GM12872 (cell line): ENCODE results near the gene AIRE.

Experiments used
- TF ChIP-seq, protein P1 (sequence below): IDR thresholded peaks from 3 replicates; pipeline ENCODE4 v1.5.1; 2011; ENCODE audit warnings: low read depth, mild to moderate bottlenecking, low read length, moderate library complexity; ENCODE audit not compliant: insufficient read depth

The AIRE gene

DNA sequence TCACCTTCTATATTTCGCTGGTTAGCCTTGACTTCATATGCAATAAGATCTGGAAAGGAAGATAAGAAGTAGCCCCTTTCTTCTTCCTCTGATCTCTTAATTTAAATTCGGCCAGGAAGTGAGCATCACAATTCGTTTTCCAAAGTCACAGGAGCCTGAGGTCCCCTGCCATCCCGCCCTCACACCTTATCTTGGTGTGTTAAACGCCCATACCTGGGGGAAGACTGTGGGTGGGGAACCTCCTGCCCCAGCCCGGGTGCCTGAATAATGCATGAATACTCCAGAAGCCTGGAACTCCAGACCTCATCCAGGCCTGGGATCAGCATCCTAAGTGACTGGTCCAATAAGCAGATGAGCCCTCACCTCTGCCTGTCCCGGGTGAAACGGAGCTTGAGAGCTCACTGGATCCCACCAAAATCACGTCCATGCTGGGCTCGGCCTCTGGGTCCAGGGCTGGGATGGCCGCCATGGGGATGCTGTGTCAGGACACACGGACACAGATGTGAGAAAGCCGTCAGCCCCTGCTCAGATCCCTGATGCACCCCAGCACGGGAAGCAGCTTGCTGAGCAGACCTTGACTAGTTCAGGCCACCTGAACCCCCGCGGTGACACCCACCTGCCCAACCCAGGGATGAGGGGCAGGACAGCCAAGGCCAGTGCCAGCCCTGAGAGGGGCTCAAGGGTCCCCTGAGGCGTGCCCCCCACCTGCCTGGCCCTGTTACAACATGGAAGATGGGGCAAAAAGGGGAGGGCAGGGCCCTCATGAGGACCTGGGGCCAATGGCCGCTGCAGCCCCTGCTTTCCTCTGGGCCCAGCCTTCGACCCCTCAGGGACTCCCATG is 24.7 kb upstream of the AIRE start:
- TF ChIP-seq, protein P1, sequence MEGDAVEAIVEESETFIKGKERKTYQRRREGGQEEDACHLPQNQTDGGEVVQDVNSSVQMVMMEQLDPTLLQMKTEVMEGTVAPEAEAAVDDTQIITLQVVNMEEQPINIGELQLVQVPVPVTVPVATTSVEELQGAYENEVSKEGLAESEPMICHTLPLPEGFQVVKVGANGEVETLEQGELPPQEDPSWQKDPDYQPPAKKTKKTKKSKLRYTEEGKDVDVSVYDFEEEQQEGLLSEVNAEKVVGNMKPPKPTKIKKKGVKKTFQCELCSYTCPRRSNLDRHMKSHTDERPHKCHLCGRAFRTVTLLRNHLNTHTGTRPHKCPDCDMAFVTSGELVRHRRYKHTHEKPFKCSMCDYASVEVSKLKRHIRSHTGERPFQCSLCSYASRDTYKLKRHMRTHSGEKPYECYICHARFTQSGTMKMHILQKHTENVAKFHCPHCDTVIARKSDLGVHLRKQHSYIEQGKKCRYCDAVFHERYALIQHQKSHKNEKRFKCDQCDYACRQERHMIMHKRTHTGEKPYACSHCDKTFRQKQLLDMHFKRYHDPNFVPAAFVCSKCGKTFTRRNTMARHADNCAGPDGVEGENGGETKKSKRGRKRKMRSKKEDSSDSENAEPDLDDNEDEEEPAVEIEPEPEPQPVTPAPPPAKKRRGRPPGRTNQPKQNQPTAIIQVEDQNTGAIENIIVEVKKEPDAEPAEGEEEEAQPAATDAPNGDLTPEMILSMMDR, result no peak

DNA sequence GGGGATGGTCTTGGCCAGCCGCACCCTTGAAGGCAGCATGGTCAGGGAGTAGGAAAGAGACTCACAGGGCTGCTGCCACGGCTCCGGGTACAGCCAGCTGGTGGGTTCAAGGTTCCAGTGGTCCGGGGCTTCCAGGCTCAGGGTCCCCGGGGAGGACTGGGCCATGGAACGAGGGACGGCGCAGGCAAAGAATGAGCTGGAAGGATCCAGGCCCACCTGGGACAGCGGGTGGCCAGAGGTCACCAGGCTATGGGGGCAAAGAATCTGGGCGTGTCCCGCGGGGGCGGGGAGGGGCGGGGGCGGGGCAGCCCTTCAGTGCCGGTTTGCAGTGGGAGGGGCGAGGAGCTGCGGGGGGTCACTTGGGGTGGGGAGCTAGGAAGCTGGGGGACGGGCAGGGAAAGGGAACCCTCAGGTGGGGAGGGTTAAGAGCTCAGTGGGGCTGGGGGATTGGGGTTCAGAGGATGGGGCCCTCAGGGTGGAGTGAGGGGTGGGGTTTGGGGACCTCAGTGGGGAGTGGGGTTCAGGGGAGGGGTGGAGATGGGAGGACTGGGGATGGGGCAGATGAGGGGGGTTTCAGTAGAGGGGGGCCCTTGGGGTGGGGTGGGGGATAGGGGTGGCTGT is 23.9 kb upstream of the AIRE start, which contains the start of gene DNMT3L:
DNMT3L (minus strand) TSS at position 223 of the 621 bp plus-strand sequence. CDS start 638 bp downstream, outside the sequence.
- TF ChIP-seq, protein P1, result no peak

DNA sequence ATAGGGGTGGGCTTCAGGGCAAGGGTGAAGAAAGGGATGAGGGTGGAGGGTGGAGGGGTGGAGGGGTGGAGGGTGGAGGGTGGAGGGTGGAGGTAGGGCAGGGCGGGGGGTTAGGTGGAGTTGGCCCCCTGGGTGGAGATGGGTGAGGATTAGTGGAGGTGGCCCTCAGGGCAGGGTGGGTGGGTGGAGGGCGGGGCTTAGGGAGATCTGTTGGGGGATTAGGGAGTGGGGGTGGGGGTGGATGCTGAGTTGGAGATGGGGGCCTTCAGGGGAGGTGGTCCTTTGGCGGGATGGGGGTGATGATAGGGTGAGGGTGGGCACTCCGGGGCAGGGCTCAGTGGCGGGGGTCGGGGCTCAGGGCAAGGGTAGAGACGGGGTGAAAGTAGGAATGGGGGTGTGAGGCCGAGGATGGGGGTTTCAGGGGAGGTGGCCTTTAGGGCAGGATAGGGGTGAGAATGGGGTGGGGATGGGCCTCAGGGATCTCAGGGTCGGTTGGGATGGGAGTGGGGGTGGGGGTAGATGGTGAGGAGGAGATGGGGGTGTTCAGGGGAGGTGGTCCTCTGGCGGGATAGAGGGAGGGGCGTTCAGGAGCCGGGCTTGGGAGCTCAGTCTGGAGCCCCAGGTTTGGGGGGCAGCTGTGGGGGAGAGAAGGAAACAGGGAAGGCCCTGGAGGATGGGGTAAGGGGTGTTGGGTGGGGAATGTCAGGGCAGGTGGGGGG is 23.2 kb upstream of the AIRE start:
- TF ChIP-seq, protein P1, result no peak

DNA sequence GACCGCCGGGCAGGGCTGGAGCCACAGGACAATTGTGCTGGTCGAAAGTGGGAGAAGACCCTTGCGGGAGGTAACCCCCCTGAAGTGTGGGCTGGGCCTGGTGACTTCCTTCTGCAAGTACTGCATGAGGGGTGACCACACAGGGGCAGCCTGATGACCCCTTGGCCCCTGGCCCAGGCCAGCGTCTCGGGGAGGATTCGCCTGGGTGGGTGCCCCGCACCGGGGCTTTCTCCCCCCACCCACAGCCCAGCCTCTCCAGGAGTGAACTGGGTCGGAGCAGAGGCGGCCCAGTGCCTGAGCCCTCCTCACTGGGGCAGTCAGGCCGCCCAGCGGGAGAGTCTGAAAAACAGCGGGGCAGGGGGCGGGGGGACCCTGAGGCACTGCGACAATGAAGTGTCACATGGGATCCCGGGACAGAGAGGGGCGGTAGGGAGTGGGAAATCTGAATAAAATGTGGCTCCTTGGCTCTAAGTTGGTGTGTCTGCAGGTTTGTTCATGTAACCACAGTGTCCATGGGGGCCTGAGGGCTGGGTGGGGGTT is 22.4 kb upstream of the AIRE start:
- TF ChIP-seq, protein P1, result no peak

DNA sequence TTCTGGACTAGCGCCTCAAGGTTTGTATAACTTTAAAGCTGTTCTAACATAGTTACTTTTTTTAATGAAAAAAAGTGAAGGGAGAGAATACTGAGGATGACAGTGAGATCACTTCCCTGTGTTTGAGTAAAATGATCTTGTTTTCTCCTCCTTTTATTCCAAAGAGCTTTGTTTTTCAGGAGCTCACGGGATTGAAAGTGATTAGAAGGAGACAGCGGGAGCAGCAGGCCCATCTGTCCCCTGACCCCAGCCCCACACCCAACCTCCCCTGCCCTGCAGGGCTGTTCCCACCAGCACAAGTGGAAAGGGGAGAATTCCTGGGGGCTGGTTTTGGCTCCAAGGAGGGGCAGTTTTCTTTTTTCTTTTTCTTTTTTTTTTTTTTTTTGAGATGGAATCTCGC is 21.9 kb upstream of the AIRE start:
- TF ChIP-seq, protein P1, result no peak

DNA sequence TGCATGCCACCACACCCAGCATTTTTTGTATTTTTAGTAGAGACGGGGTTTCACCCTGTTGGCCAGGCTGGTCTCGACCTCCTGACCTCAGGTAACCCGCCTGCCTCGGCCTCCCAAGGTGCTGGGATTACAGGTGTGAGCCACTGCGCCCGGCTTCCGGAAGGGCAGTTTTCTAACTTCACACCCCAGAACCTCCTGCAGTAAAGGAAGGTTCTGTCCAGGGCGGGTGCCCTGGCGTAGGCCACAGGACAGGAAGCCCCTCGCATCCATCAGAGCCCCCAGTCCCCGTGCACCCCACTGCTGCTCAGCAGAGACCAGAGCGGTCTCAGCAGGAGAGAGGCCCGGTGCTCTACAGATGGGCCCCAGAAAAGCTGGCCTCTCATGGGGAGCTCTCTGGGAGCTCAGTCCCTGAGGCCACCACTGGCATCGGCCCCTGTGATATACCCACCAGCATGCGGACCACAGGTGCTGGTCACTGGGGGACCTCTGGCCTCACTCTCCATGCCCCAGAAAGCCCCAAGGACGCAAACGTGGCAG is 19.9 kb upstream of the AIRE start:
- TF ChIP-seq, protein P1, result no peak
